GM23338 (cell line): ENCODE data around the gene OR2T8. TPM values are rescaled to one million over a fixed set of nuclear protein-coding genes. Genes with fewer than 3 reads are reported as not detected.
"Not testable (repeated sequence)": the region's sequence is repeated elsewhere in the genome, so short reads cannot be mapped to it uniquely, and the experiment has no call there.

Source experiments
- ATAC-seq: fragments of 200-7000 bp; cut with Tn5 transposase; 3 replicates; pipeline ENCODE4 v1.9.1; 2020
- DNase-seq: peaks from one replicate; pipeline ENCODE4 v3.0.0-alpha.2; 2015; ENCODE audit warnings: low spot score
- H2AFZ ChIP-seq: fragments of 200-600 bp; sonication (generic); 2 replicates; pipeline ENCODE4 v1.8.0; 2016; ENCODE audit warnings: antibody characterized with exemption, mild to moderate bottlenecking, moderate library complexity
- H3F3A ChIP-seq: fragments of 200-600 bp; sonication (generic); replicated peaks from 2 replicates; pipeline ENCODE4 v1.8.0; 2017; ENCODE audit warnings: antibody characterized with exemption, mixed run types, low read depth
- H3K27ac ChIP-seq: fragments of 200-600 bp; sonication (generic); 2 replicates; pipeline ENCODE4 v1.6.1; 2016; ENCODE audit warnings: low read depth
- H3K27me3 ChIP-seq: fragments of 200-600 bp; sonication (generic); 2 replicates; pipeline ENCODE4 v1.8.0; 2016; ENCODE audit warnings: mild to moderate bottlenecking, mixed run types, moderate library complexity; ENCODE audit not compliant: insufficient read depth
- H3K36me3 ChIP-seq: fragments of 200-600 bp; sonication (generic); 2 replicates; pipeline ENCODE4 v1.8.0; 2016; ENCODE audit warnings: mild to moderate bottlenecking; ENCODE audit not compliant: insufficient read depth
- H3K4me1 ChIP-seq: fragments of 200-600 bp; sonication (generic); 2 replicates; pipeline ENCODE4 v1.8.0; 2016; ENCODE audit warnings: mild to moderate bottlenecking, moderate library complexity; ENCODE audit not compliant: insufficient read depth
- H3K4me2 ChIP-seq: fragments of 200-600 bp; sonication (generic); 2 replicates; pipeline ENCODE4 v1.7.1; 2017; ENCODE audit warnings: mixed run types
- H3K4me3 ChIP-seq: fragments of 200-600 bp; sonication (generic); 2 replicates; pipeline ENCODE4 v1.6.1; 2016; ENCODE audit warnings: mixed run types
- H3K79me2 ChIP-seq: fragments of 200-600 bp; sonication (generic); replicated peaks from 2 replicates; pipeline ENCODE4 v1.8.0; 2017; ENCODE audit warnings: mild to moderate bottlenecking; ENCODE audit not compliant: insufficient read depth
- H3K9me2 ChIP-seq: fragments of 200-600 bp; sonication (generic); 2 replicates; pipeline ENCODE4 v1.8.0; 2017; ENCODE audit not compliant: insufficient read depth
- H4K20me1 ChIP-seq: fragments of 200-600 bp; sonication (generic); replicated peaks from 2 replicates; pipeline ENCODE4 v1.8.0; 2017; ENCODE audit warnings: mild to moderate bottlenecking; ENCODE audit not compliant: insufficient read depth
- H3K27ac Mint-ChIP-seq: 2 replicates; pipeline ENCODE4 v1.8.0; 2020; ENCODE audit warnings: inconsistent platforms, mild to moderate bottlenecking, moderate library complexity, mixed read lengths
- H3K27me3 Mint-ChIP-seq: 3 replicates; pipeline ENCODE4 v1.8.0; 2022; ENCODE audit warnings: low read depth, mild to moderate bottlenecking, moderate library complexity, mixed read lengths, inconsistent platforms; ENCODE audit not compliant: insufficient read depth, poor library complexity
- H3K36me3 Mint-ChIP-seq: 3 replicates; pipeline ENCODE4 v1.8.0; 2021; ENCODE audit warnings: low read depth, mild to moderate bottlenecking, inconsistent platforms, moderate library complexity, mixed read lengths
- H3K4me1 Mint-ChIP-seq: 3 replicates; pipeline ENCODE4 v1.8.0; 2020; ENCODE audit warnings: mild to moderate bottlenecking, inconsistent platforms, mixed read lengths
- H3K4me3 Mint-ChIP-seq: 3 replicates; pipeline ENCODE4 v1.8.0; 2021; ENCODE audit warnings: moderate library complexity, mild to moderate bottlenecking, inconsistent platforms, mixed read lengths
- H3K9me3 Mint-ChIP-seq: 3 replicates; pipeline ENCODE4 v1.8.0; 2020; ENCODE audit warnings: moderate library complexity, mild to moderate bottlenecking, inconsistent platforms, mixed read lengths
- CREB1 ChIP-seq: fragments of 250-450 bp; sonication (Bioruptor Pico); IDR thresholded peaks from 2 replicates; pipeline ENCODE4 v1.5.0; 2020; ENCODE audit warnings: low read depth, mild to moderate bottlenecking, moderate library complexity
- CTCF ChIP-seq, 2 experiments: fragments of 200-600 bp in 1 of 2; sonication (generic) in 1 of 2; conservative IDR thresholded peaks; 2 replicates each; pipeline versions ENCODE4 v1.5.1 to v1.6.1; 2016 to 2017; ENCODE audit warnings: antibody characterized with exemption in 2 of 2, low read depth in 2 of 2, mild to moderate bottlenecking in 2 of 2, moderate library complexity in 1 of 2
- EZH2 ChIP-seq: fragments of 200-600 bp; sonication (generic); IDR thresholded peaks from one replicate; pipeline ENCODE4 v1.8.0; 2017; ENCODE audit warnings: antibody characterized with exemption, mild to moderate bottlenecking, low read depth; ENCODE audit not compliant: unreplicated experiment
- EZH2phosphoT487 ChIP-seq: fragments of 200-600 bp; sonication (generic); IDR thresholded peaks from one replicate; pipeline ENCODE4 v1.8.1; 2018; ENCODE audit warnings: antibody characterized with exemption; ENCODE audit not compliant: unreplicated experiment
- JUNB ChIP-seq: IDR thresholded peaks from one replicate; pipeline ENCODE4 v1.6.1; 2016; ENCODE audit warnings: antibody characterized with exemption; ENCODE audit not compliant: unreplicated experiment
- NANOG ChIP-seq: IDR thresholded peaks from 2 replicates; pipeline ENCODE4 v1.6.1; 2016; ENCODE audit warnings: antibody characterized with exemption, borderline replicate concordance
- POLR2AphosphoS5 ChIP-seq: IDR thresholded peaks from 2 replicates; pipeline ENCODE4 v1.6.1; 2016; ENCODE audit warnings: antibody characterized with exemption, low read depth
- REST ChIP-seq: IDR thresholded peaks from one replicate; pipeline ENCODE4 v1.6.1; 2018; ENCODE audit warnings: antibody characterized with exemption; ENCODE audit not compliant: unreplicated experiment
- STAT1 ChIP-seq: IDR thresholded peaks from one replicate; pipeline ENCODE4 v1.6.1; 2016; ENCODE audit warnings: antibody characterized with exemption; ENCODE audit not compliant: unreplicated experiment
- ZNF114 ChIP-seq: fragments of 250-450 bp; sonication (Bioruptor Pico); IDR thresholded peaks from 2 replicates; pipeline ENCODE4 v1.5.0; 2020; ENCODE audit warnings: mild to moderate bottlenecking, moderate library complexity
- ZNF331 ChIP-seq: fragments of 250-450 bp; sonication (Bioruptor Pico); IDR thresholded peaks from 2 replicates; pipeline ENCODE4 v1.5.0; 2020; ENCODE audit warnings: low read depth, mild to moderate bottlenecking, moderate library complexity
- polyA plus RNA-seq: library from polyadenylated mRNA; unstranded; fragments of >200 nt; fragmentation: Nextera tagmentation; extraction: Ambion mirVana; gene quantifications from 2 replicates; pipeline ENCODE4 v1.2.1, GENCODE V29; 2016
- total RNA-seq: library from RNA; depleted of rRNA; stranded (reverse); fragments of >200 nt; shearing (Covaris generic); gene quantifications from 2 replicates; pipeline ENCODE4 v1.2.3, GENCODE V29; 2014

Gene OR2T8
- total and polyA plus RNA-seq, 2 experiments from 2014 or later: not detected

GRCh38 chr1:247936965-247937734 is 17.1 kb downstream of the OR2T8 start:
- Mint-ChIP-seq H3K4me3 (peak overlapping the region; percentile 67; the same call in 2 of the 3 replicates), H3K9me3 (peaks cover 65% of the 10 kb centered on the region), H3K36me3 (peaks cover 25% of the 10 kb centered on the region)
- not testable (repeated sequence) for H3K4me1 ChIP-seq, H3K36me3 ChIP-seq, H3F3A ChIP-seq, H3K9me2 ChIP-seq, H4K20me1 ChIP-seq, H3K27me3 Mint-ChIP-seq, H3K27ac Mint-ChIP-seq, H3K27me3 ChIP-seq, H3K4me1 Mint-ChIP-seq, H3K79me2 ChIP-seq, H3K27ac ChIP-seq
- Histone ChIP-seq H3K4me2 (peak overlapping the region; percentile 81), H3K4me3 (peak overlapping the region; percentile 76), H2AFZ (peak overlapping the region; percentile 97; the same call in 1 of the 2 replicates)
- TF ChIP-seq CTCF (conservative IDR thresholded peaks at IDR 0.05; ENCODE audit: low read depth in 2 of 2): peak; percentile 88 to 97
- ATAC-seq: peak; percentile 98
- DNase-seq: peak; percentile 98

GRCh38 chr1:247942624-247943023 is 22.6 kb downstream of the OR2T8 start:
- H3K36me3 Mint-ChIP-seq: peaks cover 19% of the 10 kb centered on the region; the same call in 2 of the 3 replicates
- no peaks in the 10 kb centered on the region for H3K4me1 Mint-ChIP-seq
- H3K9me3 Mint-ChIP-seq: peaks cover 73% of the 10 kb centered on the region
- Histone ChIP-seq H3F3A (no peaks in the 10 kb centered on the region), H3K27ac (no peak overlapping the region), H3K27me3 (no peaks in the 10 kb centered on the region), H3K36me3 (no peaks in the 10 kb centered on the region; the same call in 1 of the 2 replicates), H3K4me3 (no peak overlapping the region), H3K79me2 (no peaks in the 10 kb centered on the region), H2AFZ (no peak overlapping the region), H3K4me2 (no peak overlapping the region), H4K20me1 (no peaks in the 10 kb centered on the region), H3K4me1 (no peaks in the 10 kb centered on the region), H3K9me2 (no peaks in the 10 kb centered on the region)
- no peak overlapping the region for H3K27ac Mint-ChIP-seq
- H3K27me3 Mint-ChIP-seq: peaks cover 2% of the 10 kb centered on the region
- ATAC-seq (no peak), DNase-seq (no peak)
- H3K4me3 Mint-ChIP-seq: no peak overlapping the region
- no peak for TF ChIP-seq POLR2AphosphoS5
- no peak for TF ChIP-seq CTCF (conservative IDR thresholded peaks at IDR 0.05; ENCODE audit: low read depth in 2 of 2)
- no peak for TF ChIP-seq ZNF114 (CRISPR knock-in tag)
- no peak for TF ChIP-seq REST
- no peak for TF ChIP-seq EZH2phosphoT487
- TF ChIP-seq JUNB: no peak
- no peak for TF ChIP-seq CREB1 (CRISPR knock-in tag)
- TF ChIP-seq ZNF331 (CRISPR knock-in tag): no peak
- TF ChIP-seq STAT1: no peak
- no peak for TF ChIP-seq NANOG
- TF ChIP-seq EZH2: no peak
